Head of caudate nucleus (tissue), 42 donors: Measurements from ENCODE around the gene MID1.

ENCODE experiments used
- DNase-seq, 42 donors: peaks; one replicate each; pipeline versions ENCODE4 v3.0.0 to v3.0.0-alpha.2; 2020 to 2021; ENCODE audit warnings: mixed read lengths in 7 of 42
- intact Hi-C: fragments of 100-400 bp; cut with DNase I; formaldehyde crosslinking; loops from one replicate; pipeline ENCODE4 v1.15.0; 2022

MID1 gene

GRCh38 chrX:10582945-10583344, 37.4 kb downstream of the MID1 start:
- DNase-seq: no peak
- intact Hi-C loops: no loop called here

GRCh38 chrX:10582215-10582733, 38.1 kb downstream of the MID1 start:
- no peak for DNase-seq
- intact Hi-C loops: no loop called here

GRCh38 chrX:10579112-10580011, 41.0 kb downstream of the MID1 start:
- DNase-seq: no peak
- intact Hi-C loops: no loop called here

GRCh38 chrX:10578527-10578926, 41.9 kb downstream of the MID1 start:
- DNase-seq: no peak
- intact Hi-C loops: no loop called here

- DNase-seq: no peak
- intact Hi-C loops: no loop called here
These were observed 42.5 kb downstream of the MID1 start for GRCh38 chrX:10577853-10578252.

- intact Hi-C loops: no loop called here
- peak in 16 of 42 donors; percentile 5 to 45 (median 16) for DNase-seq
These were observed 43.5 kb downstream of the MID1 start for GRCh38 chrX:10576777-10577447.

GRCh38 chrX:10576186-10576585, 44.2 kb downstream of the MID1 start:
- DNase-seq: no peak
- intact Hi-C loops: no loop called here

- no peak for DNase-seq
- intact Hi-C loops: no loop called here
These were observed 45.7 kb downstream of the MID1 start for GRCh38 chrX:10574663-10575062.

GRCh38 chrX:10571260-10571659, 49.1 kb downstream of the MID1 start:
- DNase-seq: no peak
- intact Hi-C loops: no loop called here

- intact Hi-C loops: no loop called here
These were observed 49.8 kb downstream of the MID1 start for GRCh38 chrX:10570601-10571000.

GRCh38 chrX:10569946-10570345, 50.4 kb downstream of the MID1 start:
- intact Hi-C loops: no loop called here
- peak; percentile 8 to 91 (median 60) for DNase-seq

More at GRCh38 chrX:10570601-10571000, 49.8 kb downstream of the MID1 start:
- no peak for DNase-seq

GRCh38 chrX:10568428-10568827, 52.0 kb downstream of the MID1 start:
- no peak for DNase-seq
- intact Hi-C loops: no loop called here

- intact Hi-C loops: no loop called here
- DNase-seq: no peak
These were observed 53.2 kb downstream of the MID1 start for GRCh38 chrX:10567136-10567535.

GRCh38 chrX:10566716-10567097, 53.7 kb downstream of the MID1 start:
- intact Hi-C loops: no loop called here
- no peak for DNase-seq

- no peak for DNase-seq
- intact Hi-C loops: no loop called here
These were observed 55.9 kb downstream of the MID1 start for GRCh38 chrX:10564484-10564883.

- intact Hi-C loops: no loop called here
- DNase-seq: no peak
These were observed 63.2 kb downstream of the MID1 start for GRCh38 chrX:10557166-10557565.

- DNase-seq: no peak
- intact Hi-C loops: no loop called here
These were observed 64.0 kb downstream of the MID1 start for GRCh38 chrX:10556405-10556804.

GRCh38 chrX:10555846-10556245, 64.5 kb downstream of the MID1 start:
- no peak for DNase-seq
- intact Hi-C loops: no loop called here

- intact Hi-C loops: no loop called here
- DNase-seq: no peak
These were observed 65.6 kb downstream of the MID1 start for GRCh38 chrX:10554612-10555270.

- intact Hi-C loops: no loop called here
- DNase-seq: no peak
These were observed 71.1 kb downstream of the MID1 start for GRCh38 chrX:10549280-10549679.
